ENCODE data around the gene RPA1.

Gene RPA1

DNA sequence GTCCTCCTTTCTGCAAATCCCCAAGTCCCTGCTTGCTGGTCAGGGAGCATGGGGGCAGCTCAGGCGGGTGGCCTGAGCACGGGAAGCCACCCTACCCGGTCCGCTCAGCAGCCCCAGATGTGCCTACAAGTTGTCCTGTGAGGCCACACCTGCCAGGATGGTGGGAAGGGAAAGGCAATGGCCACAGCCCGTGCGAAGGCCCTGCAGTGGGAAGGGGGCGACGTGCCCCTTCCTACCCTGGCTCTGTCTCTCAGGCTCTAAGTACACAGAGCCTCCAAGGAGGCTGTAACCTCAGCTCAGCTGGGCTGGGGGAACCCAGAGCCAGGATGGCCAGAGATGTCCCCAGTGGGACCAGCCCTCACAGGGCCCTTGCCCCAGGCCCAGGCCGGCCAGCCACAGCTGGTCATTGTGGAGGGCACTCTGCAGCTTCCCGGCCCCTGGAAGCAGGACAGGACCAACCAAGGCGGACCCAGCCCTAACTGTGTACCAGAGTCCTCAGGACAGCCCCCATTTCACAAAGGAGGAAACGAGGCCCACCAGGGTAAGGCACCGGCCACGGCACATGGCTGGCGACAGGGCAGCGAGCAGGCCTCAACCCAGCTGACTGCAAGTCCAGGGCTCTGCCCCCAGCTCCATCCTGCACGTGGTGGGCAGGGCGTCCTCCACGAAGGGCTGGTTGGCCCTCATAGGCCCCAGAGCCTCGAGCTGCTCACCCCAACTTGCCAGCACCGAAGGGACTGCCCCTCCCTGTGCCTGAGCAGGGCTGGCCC lies 113.0 kb downstream of the RPA1 start:
- DNase-seq: no peak

DNA sequence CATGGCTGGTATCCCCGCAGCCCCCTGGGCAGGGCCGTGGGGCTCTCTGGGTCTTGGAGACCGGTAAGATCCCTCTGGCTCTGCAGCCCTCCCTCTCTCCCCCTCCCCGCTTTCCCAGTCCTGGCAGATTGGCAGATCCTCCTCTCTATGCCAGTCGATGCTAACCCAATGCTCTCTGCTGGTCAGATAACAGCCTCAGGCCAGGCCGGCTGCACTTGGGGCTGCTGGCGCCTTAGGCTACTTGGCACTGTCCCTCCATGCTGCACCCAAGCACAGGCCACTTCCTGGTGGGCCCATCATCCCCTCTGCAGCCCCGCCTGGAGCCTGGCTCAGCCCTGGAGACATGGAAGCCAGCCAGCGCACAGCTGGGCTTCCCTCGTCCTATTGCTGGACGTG lies 113.6 kb downstream of the RPA1 start:
- DNase-seq: no peak

DNA sequence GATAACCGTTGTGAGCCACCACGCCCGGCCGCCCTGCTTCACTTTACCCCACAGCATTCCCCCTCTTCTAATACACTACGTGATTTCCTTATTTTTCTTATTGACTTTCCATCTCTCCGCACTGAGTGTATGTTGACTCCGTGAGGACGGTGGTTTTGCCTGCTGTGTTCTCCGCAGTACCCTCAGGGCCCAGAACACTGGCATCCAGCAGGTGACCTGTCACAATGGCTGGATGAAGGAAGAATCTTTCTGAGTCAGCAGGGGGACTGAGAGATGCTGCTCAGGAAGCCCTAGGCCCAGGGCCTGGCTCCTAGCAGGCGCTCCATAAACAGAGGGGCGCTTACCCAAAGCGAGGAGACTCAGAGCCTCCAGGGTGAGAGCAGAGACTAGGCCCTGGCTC lies 115.8 kb downstream of the RPA1 start:
- no peak for DNase-seq

GRCh38 chr17:1946021-1946932 lies 116.5 kb downstream of the RPA1 start:
- no peak for DNase-seq

GRCh38 chr17:1947229-1947742 lies 117.5 kb downstream of the RPA1 start:
- no peak for DNase-seq

DNA sequence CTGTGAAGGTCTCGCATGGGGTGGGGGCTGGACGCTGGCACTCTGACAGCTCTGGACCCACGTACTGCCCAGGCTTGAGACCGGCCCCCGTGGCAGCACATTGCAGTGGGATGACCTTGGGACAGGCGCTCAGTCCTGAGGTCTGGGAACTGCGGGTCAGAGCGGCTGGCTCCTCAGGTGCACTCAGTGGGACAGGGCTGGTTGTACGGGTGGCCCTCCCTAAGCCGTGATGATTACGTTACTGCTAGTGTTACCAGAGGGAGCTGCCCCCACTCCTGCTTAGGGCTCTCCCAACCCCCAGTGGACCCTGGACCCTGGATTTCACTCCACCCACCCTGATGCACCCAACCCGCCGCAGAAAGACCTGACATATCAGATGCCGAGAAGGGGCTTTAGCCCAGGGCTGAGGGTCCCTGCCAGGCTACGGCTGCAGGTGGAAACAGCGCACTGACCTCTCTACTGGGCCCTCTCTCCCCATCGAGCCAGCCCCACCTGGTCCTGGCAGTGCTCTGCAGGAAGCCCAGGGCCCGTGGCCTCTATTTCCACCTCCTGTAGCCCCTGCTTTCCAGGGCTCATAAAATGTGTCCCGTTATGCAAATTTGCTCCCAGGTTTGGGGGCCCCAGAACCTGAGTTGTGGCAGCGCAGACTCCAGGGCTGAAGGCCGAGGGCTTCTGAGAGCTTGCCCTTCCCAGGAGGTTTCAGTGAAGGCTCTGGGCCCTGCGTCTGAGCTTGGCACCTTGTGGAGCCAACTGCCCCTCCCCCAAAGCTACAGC lies 118.1 kb downstream of the RPA1 start:
- DNase-seq: no peak

- DNase-seq: no peak
Observed at GRCh38 chr17:1948517-1948825, 118.7 kb downstream of the RPA1 start.
